NCI-H446 (cell line): Measurements from ENCODE around the gene APH1B.
"Not testable (repeated sequence)": the region's sequence is repeated elsewhere in the genome, so short reads cannot be mapped to it uniquely, and the experiment has no call there.

ENCODE experiments used
- DNase-seq, 2 experiments: peaks; one replicate each; lab custom pipeline; 2025; lab: John Stamatoyannopoulos, UW

APH1B gene

GRCh38 chr15:63277038-63277892, at the start of gene APH1B:
Gene APH1B (plus strand): TSS chr15:63277605. CDS start chr15:63277624, 19 bp downstream.
- DNase-seq: peak in 1 of 2 experiments; percentile 33

- DNase-seq: no peak
These were observed 49.7 kb upstream of the APH1B start for GRCh38 chr15:63227689-63228088.

DNA sequence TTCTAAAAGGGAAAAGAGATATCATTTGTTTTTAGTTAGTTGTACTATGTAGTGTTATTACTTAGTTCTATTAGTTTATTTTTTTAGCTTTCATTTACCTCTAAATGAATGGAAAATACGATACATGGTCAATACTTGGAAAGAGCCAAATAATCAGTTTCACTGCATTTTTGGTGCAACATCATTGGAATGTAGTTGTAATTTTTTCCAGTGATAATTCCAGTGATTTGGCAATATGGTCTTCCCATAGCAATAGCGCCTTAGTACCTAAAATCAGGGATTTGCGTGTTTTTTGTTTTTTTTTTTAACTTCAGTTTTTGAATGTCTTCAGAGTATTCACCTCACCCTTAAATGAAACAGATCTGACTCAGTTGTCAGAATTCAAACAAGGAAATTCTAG, 46.2 kb upstream of the APH1B start:
- no peak for DNase-seq

DNA sequence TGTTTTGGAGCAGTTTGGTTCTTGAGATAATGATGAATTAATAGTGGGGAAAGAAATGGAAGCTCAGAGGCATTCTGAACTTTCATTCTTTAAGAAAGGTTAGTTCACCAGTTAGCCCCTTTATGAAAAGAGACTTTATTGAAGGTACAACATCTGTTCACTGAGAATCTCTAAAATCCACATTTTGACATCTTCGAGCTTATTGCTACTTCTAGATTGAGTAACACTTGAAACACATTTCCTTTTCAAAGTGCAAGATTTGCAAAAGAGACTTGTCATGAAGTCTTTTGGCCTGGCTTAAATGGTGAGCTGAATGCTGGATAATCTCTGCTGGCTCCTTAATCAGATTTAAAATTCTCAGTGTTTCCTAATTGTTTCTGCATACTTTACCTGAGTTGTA, 45.7 kb upstream of the APH1B start:
- DNase-seq: no peak

DNA sequence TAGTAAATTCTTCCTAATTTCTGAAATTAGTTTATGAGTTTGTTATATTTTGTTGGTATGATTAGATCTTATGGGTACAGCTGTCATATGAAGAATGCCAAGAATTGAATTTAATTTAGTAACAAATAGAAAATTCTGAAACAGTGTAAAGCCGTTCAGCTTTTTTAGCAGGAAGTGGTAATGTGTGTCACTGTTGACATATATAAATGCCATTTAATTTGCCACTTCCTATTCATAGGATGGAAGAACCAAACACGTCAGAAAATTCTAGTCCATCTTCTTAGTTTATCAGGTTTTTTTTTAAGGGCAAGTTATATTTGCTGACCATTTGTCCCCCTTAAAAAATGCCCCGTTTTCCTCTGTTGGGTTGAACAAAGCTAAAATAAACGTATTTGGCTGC, 45.0 kb upstream of the APH1B start:
- DNase-seq: no peak

DNA sequence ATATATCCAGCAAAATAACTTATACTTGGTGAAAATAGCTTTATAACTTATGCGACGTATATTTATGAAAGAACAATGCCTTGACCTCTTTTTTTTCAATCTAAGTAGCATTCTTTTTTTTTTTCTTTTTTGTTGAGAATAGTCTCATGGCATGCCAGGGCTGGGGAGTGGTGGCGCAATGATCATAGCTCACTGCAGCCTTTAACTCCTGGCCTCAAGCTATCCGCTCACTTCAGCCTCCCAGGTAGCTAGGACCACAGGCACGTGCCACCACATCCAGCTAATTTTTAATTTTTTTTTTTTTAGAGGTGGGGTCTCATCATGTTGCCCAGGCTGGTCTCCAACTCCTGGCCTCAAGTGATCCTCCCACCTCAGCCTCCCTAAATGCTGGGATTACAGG, 44.5 kb upstream of the APH1B start:
- DNase-seq: no peak

DNA sequence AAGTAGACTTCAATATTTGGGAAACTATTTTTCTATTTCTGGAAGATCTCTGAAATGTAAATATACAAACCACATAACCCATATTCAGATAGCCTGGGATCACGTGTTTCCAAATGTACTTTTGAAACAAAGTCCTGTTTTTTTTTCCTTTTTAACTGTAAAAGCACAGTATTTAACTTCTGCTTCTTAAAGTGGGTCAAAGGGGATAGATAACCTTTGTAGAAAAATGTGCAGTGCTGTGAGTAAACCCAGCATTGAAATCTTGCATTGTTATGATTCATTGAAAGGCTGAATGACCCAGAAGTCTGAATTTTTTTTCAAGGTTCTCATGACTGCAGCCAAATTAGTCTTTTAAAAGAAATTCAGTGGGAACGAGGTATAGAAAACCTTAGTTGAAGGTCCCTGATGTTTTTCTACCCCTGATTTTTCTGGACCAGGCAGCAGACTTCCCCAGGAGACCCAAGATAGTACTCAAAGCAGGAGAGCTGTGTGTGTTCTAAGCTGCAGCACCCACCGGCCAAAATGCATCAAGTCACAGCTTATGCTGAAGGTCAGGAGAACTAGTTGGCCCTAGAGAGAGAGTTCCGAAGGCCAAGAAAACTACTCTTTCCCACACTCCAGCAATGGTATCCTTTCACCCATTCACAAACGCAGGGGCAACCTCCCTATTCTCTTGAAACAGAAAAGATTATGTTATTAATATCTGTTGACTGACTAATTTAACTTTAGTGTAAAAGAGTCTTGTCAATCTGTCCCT, 43.6 kb upstream of the APH1B start:
- no peak for DNase-seq

GRCh38 chr15:63234451-63234870, 42.9 kb upstream of the APH1B start:
- DNase-seq: peak in 1 of 2 experiments; percentile 17

DNA sequence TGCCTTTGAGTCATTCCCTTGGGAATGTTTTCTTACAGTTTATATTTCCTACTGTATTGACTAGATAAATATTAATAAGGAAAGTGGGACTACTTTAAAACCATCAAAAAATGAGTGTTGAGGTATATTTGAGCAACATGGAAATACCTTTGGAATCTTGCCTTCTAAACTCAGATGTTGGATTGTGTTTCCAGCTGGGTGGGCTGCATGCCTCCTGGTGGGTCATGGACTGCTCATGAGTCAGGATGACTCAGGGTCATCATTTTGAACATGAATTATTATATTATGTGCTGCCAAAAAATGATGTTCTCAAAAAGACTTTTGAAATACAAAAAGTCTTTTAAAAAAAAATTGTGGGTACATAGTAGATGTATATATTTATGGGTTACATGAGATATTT, 41.1 kb upstream of the APH1B start:
- peak in 1 of 2 experiments; percentile 16 for DNase-seq

- DNase-seq: not testable (repeated sequence)
These were observed 40.3 kb upstream of the APH1B start for GRCh38 chr15:63237086-63237485.

DNA sequence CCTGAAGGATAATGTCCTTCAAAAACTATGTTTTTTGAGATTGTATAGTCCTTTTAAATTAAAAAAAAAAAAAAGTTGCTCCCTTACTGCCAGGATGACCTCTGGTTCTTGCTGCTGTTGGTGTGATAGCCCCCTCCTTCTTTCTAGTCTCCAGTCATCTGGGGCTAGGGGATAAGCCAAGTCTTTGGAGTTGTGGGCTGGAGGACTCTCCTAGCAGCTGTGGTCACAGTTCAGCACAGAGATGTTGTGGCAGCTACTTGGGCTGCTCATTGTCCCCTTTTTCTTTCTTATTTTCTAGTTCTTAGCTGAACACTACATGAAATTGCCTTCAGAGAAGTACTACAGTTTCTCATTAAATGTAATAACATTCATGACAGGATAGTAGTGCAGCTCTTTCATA, 39.2 kb upstream of the APH1B start:
- no peak for DNase-seq

- DNase-seq: no peak
These were observed 38.6 kb upstream of the APH1B start for GRCh38 chr15:63238796-63239195.

DNA sequence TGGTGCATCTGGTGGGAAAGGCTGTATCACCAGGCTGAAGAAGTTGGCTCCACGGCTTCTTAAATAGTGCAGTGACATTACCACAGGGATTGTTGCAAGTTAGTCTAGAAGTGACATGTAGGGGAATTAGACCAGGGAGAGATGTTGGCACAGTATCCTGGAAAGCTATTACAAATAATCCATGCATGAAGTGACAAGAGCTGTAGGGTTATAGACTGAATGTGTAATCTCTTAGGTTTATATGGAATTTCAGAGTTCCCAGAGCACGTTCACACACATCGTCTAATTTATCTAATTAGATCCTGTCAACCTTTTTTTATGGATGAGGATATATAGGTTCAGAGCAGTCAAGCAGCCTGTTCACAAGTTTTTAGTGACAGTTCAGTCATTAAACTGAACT, 37.3 kb upstream of the APH1B start:
- DNase-seq: peak in 1 of 2 experiments; percentile 10

DNA sequence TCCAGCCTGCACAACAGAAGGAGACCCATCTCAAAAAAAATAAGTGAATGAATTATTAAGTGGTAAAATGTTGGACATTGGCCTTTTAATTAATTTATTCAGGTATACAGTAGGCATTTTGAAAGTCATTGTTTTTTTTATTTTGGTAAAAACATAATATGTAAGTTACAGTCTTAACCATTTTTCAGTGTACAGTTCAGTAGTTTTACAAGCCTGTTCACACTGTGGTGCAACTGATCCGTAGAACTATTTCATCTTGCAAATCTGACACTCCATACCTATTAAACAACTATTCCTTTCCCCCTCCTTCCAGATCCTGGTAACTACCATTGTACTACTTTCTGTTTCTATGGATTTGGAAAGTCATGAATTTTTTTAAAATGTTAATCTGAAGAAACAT, 36.1 kb upstream of the APH1B start:
- DNase-seq: no peak

DNA sequence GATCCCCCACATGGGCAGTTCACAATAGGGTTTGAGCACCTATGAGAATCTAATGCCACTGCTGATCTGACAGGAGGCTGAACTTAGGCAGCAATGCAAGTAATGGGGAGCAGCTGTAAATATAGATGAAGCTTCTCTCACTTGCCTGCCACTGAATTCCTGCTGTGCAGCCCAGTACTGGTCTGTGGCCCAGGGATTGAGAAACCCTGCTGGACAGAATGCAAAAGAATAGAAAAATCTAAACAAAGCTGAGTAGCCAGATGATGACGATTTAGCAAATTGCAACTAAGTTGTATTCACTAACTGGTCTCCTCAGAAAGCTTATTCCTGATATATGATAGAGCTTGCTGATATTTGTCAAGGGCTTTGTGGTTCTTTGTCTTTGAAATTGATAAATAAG, 34.3 kb upstream of the APH1B start:
- no peak for DNase-seq

- no peak for DNase-seq
These were observed 33.6 kb upstream of the APH1B start for GRCh38 chr15:63243776-63244175.

- DNase-seq: no peak
These were observed 33.0 kb upstream of the APH1B start for GRCh38 chr15:63244399-63244798.

- no peak for DNase-seq
These were observed 32.3 kb upstream of the APH1B start for GRCh38 chr15:63244976-63245645.

DNA sequence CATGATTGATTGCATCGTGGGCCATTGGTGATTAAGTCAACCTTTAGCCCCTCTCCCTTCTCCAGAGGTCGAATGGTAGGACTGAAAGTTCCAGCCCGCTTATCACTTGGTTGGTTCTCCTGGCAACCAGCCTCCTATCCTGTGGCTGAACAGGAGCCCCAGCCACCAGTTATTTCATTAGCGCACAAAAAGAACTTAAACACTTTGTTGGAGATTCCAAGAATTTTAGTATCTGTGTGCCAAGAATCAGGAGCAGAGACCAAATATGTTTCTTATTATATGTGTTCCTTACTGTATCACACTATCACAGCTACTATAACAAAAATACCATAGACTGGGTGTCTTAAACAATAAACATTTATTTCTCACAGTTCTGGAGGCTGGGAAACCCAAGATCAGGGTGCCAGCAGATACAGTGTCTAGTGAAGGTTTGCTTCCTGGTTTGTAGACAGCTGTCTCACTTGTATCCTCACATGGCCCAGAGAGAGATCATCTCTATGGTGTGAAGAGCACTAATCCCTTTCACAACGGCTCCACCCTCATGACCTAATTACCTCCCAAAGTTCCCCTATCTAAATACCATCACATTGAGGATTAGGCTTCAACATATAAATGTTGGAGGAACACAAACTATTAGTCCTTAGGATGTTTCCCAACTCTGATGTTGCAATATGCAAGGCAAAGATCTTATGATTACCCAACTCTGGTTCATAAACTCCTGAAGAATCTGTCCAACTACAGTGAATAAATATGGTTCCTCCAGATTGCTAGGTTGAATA, 30.5 kb upstream of the APH1B start:
- DNase-seq: peak in 1 of 2 experiments; percentile 1

- DNase-seq: no peak
These were observed 27.0 kb upstream of the APH1B start for GRCh38 chr15:63250312-63250965.

DNA sequence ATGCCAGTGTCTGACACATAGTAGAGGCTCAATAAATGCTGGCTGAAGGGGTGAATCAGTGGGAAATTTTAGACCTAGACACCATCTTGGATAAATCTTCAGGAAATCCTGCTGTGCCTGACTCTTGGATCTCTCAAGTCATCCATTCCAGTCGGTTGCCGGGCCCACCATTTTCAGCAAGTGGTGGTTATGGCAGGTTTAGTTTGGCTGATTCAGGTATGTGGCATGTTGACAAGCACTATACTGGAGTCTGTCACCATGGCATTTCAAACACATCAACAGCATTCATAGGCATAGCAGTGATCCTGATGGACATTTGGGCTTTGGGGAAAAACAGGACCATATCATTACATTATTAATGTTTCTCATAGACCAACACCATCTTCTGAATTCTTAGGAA, 25.7 kb upstream of the APH1B start:
- no peak for DNase-seq
